HG03066 (cell line): Measurements from ENCODE around the gene ABO.
"Not testable (repeated sequence)": the region's sequence is repeated elsewhere in the genome, so short reads cannot be mapped to it uniquely, and the experiment has no call there.

Source experiments
- ATAC-seq: cut with Tn5 transposase; IDR thresholded peaks from one replicate; pipeline ENCODE4 v1.9.1; 2021; ENCODE audit warnings: low read depth; ENCODE audit not compliant: unreplicated experiment

ABO gene

DNA sequence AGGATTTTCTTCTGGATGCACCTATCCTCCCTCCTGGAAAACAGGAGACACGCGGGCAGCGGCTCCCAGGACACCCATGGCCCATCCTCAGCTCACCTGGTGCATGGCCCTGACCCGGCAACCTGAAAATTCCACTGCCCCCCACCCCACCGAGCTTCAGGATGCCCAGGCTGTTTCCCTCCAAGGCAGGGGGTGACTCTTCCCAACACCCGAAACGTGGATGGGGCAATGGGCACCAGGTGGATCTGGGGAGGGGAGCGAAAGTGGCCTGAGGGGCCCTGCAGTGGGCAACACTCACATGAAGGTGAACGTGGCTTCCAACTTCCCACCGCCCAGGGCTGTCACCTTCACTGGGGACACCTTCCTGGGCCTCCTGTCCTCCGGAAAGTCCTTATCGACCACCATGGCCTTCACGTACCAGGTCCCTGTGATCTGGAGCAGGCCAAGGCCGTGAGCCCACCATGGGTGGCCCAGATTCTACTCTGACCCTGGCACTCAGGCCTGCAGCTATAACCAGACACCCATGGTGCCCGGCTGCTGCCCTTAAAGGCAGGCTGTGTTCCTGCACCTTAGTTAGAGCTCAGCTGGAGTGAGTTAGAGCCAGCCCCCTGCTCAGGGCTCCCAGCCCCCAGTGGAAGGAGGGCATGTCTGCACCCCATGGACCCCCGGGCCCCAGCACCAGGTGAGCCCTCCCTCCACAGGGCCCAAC lies 66.7 kb downstream of the ABO start:
- ATAC-seq: not testable (repeated sequence)

DNA sequence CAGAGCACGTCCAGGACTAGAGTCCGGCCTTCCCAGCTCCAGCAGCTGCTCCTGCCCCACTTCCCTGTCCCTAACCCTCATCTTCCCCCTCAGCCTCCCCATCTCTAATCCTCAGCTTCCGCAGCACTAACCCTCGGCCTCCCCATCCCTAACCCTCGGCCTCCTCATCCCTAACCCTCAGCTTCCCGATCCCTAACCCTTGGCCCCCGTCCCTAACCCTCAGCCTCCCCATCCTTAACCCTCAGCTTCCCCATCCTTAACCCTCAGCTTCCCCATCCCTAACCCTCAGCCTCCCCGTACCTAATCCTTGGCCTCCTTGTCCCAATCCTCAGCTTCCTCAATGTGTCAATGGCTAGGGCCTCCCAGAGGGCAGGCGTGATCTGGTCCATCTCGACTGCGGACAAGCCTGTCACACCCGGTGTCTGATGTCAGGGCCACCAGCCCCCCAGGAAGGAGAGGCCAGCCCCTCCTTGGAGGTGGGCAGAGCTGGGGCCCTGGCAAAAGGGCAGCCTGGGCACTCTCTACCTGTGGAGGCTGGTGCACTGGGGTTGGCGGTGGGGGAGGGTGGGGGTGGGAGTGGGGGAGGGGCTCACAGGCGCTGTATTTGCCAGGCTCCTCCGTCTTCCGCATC lies 67.3 kb downstream of the ABO start:
- no peak for ATAC-seq

DNA sequence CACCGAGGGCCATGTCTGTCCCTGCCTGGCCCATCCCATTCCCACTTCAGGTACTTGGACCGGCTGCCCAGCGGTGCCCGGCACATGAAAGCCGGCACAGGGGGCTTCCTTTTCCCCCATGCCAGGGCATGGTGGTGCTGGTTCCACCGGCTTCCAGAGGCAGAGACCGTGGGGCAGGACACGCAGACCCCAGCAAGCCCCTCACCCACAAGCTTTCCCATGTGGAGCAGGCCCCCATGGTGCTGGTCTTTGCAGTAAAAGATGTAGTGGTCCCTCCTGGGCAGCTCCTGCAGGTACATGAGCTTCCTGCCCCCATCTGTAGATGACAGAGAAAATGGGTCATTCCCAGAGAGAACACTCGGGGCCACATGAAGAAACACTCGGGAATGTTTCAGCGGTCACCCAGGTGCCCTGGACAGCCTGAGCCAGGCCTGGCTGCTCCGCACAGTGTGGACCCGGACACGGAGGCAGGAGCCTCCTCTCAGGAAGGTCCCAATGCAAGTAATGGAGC lies 67.9 kb downstream of the ABO start:
- no peak for ATAC-seq

DNA sequence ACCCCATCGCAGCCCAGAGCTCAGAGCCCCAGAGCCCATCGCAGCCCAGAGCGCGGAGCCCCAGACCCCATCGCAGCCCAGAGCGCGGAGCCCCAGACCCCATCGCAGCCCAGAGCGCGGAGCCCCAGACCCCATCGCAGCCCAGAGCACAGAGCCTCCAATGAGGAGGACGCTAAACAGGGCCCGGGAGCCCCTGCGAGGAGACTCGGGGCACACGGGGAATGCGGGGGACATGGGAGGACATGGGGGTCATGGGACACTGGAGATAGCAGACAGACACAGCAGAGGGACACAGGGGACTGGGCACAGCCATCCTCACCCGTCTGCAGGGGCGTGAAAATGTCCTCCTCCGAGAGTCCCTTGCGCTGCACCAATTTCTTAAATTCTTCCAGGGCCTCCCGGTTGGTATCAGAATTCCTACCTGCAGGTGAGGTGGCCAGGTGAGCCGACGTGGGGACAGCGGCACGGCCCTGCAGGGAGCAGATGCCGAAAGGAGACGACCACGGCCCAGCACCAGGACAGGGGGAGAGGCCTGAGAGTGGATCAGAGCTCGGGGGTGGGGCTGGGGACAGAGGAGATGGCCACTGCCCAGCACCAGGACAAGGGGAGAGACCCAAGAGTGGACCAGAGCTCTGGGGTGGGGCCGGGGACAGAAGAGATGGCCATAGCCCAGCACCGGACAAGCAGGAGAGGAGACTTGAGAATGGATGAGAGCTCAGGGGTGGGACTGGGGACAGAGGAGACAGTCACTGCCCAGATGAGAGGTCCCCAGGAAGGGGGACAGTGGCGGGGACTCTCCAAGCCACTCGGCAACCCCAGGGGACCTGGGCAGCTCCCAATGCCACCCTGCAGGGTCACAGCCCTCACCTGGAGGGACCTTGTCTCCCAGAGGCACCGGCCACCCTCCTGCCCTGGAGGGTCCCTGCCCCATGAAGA lies 68.7 kb downstream of the ABO start:
- ATAC-seq: no peak

DNA sequence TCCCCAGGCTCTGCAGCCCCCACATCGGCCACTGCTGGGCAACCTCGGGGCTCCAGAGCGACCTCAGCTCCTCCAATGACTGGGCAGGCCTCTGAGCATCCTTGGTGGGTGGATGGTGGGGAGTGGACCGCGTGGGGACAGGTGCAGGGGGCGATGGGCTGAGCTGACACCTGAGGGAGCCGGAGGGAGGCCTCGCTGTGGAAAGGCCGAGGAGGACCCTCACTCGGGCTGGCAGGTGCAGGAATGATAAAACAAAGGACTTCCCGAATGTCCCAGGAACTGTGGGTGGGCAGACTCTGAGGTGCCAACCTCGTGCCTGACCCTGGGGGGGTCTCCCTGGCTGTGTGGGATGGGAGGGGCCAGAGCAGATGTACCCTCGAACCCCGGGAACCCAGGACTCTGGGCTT lies 69.5 kb downstream of the ABO start:
- ATAC-seq: not testable (repeated sequence)
